Measurements from ENCODE around the gene GLIS2. TPM values are rescaled to one million over a fixed set of nuclear protein-coding genes. Genes with fewer than 3 reads are reported as not detected.

The GLIS2 gene
- total RNA-seq, 1 donor from 2014 or later: 1.6 TPM

GRCh38 chr16:4293822-4294457, 21.9 kb upstream of the GLIS2 start:
- no peaks in the 10 kb centered on the region for H3K36me3 Mint-ChIP-seq (ENCODE audit: low read depth, unreplicated experiment)
- peak; percentile 58 for DNase-seq (ENCODE audit: low spot score)
- H3K27me3 Mint-ChIP-seq (ENCODE audit: unreplicated experiment): peaks cover 9% of the 10 kb centered on the region
- no peak overlapping the region for H3K4me3 Mint-ChIP-seq (ENCODE audit: unreplicated experiment)
- peak overlapping the region; percentile 26 for H3K27ac Mint-ChIP-seq (ENCODE audit: unreplicated experiment)
- H3K9me3 Mint-ChIP-seq (ENCODE audit: unreplicated experiment): no peaks in the 10 kb centered on the region
- H3K4me1 Mint-ChIP-seq (ENCODE audit: unreplicated experiment): peaks cover 16% of the 10 kb centered on the region
- no peak for TF ChIP-seq CTCF (IDR thresholded peaks at IDR 0.05; ENCODE audit: unreplicated experiment)

- H3K4me3 Mint-ChIP-seq (ENCODE audit: unreplicated experiment): peak overlapping the region; percentile 69
- H3K36me3 Mint-ChIP-seq (ENCODE audit: low read depth, unreplicated experiment): no peaks in the 10 kb centered on the region
- peaks cover 9% of the 10 kb centered on the region for H3K27me3 Mint-ChIP-seq (ENCODE audit: unreplicated experiment)
- no peak for DNase-seq (ENCODE audit: low spot score)
- H3K27ac Mint-ChIP-seq (ENCODE audit: unreplicated experiment): no peak overlapping the region
- H3K4me1 Mint-ChIP-seq (ENCODE audit: unreplicated experiment): peaks cover 21% of the 10 kb centered on the region
- H3K9me3 Mint-ChIP-seq (ENCODE audit: unreplicated experiment): no peaks in the 10 kb centered on the region
- TF ChIP-seq CTCF (IDR thresholded peaks at IDR 0.05; ENCODE audit: unreplicated experiment): no peak
Observed at GRCh38 chr16:4295581-4295980, 20.3 kb upstream of the GLIS2 start.

- no peak for TF ChIP-seq CTCF (IDR thresholded peaks at IDR 0.05; ENCODE audit: unreplicated experiment)
- Mint-ChIP-seq H3K36me3 (ENCODE audit: low read depth, unreplicated experiment) (no peaks in the 10 kb centered on the region), H3K4me1 (ENCODE audit: unreplicated experiment) (peaks cover 19% of the 10 kb centered on the region), H3K4me3 (ENCODE audit: unreplicated experiment) (no peak overlapping the region), H3K27me3 (ENCODE audit: unreplicated experiment) (peaks cover 10% of the 10 kb centered on the region), H3K9me3 (ENCODE audit: unreplicated experiment) (no peaks in the 10 kb centered on the region), H3K27ac (ENCODE audit: unreplicated experiment) (no peak overlapping the region)
- DNase-seq (ENCODE audit: low spot score): no peak
Observed at GRCh38 chr16:4297480-4297879, 18.4 kb upstream of the GLIS2 start.

GRCh38 chr16:4298761-4299522, 16.9 kb upstream of the GLIS2 start:
- H3K36me3 Mint-ChIP-seq (ENCODE audit: low read depth, unreplicated experiment): no peaks in the 10 kb centered on the region
- TF ChIP-seq CTCF (IDR thresholded peaks at IDR 0.05; ENCODE audit: unreplicated experiment): no peak
- peaks cover 7% of the 10 kb centered on the region for H3K27me3 Mint-ChIP-seq (ENCODE audit: unreplicated experiment)
- peak; percentile 52 for DNase-seq (ENCODE audit: low spot score)
- H3K9me3 Mint-ChIP-seq (ENCODE audit: unreplicated experiment): no peaks in the 10 kb centered on the region
- no peak overlapping the region for H3K4me3 Mint-ChIP-seq (ENCODE audit: unreplicated experiment)
- peak overlapping the region; percentile 28 for H3K27ac Mint-ChIP-seq (ENCODE audit: unreplicated experiment)
- H3K4me1 Mint-ChIP-seq (ENCODE audit: unreplicated experiment): peaks cover 8% of the 10 kb centered on the region

- Mint-ChIP-seq H3K27me3 (ENCODE audit: unreplicated experiment) (peaks cover 6% of the 10 kb centered on the region), H3K4me1 (ENCODE audit: unreplicated experiment) (peaks cover 6% of the 10 kb centered on the region), H3K4me3 (ENCODE audit: unreplicated experiment) (no peak overlapping the region), H3K36me3 (ENCODE audit: low read depth, unreplicated experiment) (no peaks in the 10 kb centered on the region), H3K9me3 (ENCODE audit: unreplicated experiment) (no peaks in the 10 kb centered on the region), H3K27ac (ENCODE audit: unreplicated experiment) (no peak overlapping the region)
- no peak for TF ChIP-seq CTCF (IDR thresholded peaks at IDR 0.05; ENCODE audit: unreplicated experiment)
- no peak for DNase-seq (ENCODE audit: low spot score)
Observed at GRCh38 chr16:4301177-4301576, 14.7 kb upstream of the GLIS2 start.
